Putamen (tissue), 1 donor: Measurements from ENCODE around the gene TEAD4.
"Not testable (repeated sequence)": the region's sequence is repeated elsewhere in the genome, so short reads cannot be mapped to it uniquely, and the experiment has no call there.

ENCODE experiments used
- DNase-seq: peaks from one replicate; pipeline ENCODE4 v3.0.0-alpha.2; 2016; ENCODE audit warnings: low spot score

Gene TEAD4

DNA sequence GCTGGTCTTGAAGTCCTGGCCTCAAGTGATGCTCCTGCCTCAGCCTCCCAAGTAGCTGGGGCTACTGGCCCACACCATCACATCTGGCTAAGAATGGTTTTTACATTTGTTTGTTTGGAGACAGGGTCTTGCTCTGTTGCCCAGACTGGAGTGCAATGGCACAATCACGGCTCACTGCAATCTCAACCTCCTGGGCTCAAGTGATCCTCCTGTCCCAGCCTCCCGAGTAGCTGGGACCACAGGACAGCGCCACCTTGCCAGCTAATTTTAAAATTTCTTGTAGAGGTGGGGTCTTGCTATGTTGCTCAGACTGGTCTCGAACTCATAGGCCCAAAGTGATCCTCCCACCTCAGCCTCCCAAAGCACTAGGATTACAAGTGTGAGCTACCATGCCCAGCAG is 89.3 kb downstream of the TEAD4 start:
- DNase-seq = no peak

DNA sequence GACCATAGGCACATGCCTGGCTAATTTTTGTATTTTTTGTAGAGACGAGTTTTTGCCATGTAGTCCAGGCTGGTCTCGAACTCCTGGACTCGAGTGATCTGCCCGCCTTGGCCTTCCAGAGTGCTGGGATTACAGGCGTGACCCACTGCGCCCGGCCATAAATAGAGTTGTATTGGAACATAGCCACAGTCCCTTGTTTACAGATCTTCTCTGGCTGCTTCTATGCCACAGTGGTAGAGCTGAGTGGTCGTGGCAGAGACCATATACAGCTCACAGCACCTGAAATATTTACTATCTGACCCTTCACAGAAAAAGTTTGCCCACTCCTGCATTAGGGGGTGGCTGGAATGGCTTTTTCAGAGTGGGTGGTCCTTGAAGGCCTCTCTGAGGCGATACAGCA is 90.0 kb downstream of the TEAD4 start:
- no peak for DNase-seq

- DNase-seq = no peak
These were observed 90.5 kb downstream of the TEAD4 start for GRCh38 chr12:3049611-3050249.

- no peak for DNase-seq
These were observed 95.2 kb downstream of the TEAD4 start for GRCh38 chr12:3054374-3054773.

- no peak for DNase-seq
These were observed 96.0 kb downstream of the TEAD4 start for GRCh38 chr12:3055026-3055703.

- DNase-seq = no peak
These were observed 96.7 kb downstream of the TEAD4 start for GRCh38 chr12:3055704-3056467.

GRCh38 chr12:3061059-3061458 is 101.9 kb downstream of the TEAD4 start:
- no peak for DNase-seq

DNA sequence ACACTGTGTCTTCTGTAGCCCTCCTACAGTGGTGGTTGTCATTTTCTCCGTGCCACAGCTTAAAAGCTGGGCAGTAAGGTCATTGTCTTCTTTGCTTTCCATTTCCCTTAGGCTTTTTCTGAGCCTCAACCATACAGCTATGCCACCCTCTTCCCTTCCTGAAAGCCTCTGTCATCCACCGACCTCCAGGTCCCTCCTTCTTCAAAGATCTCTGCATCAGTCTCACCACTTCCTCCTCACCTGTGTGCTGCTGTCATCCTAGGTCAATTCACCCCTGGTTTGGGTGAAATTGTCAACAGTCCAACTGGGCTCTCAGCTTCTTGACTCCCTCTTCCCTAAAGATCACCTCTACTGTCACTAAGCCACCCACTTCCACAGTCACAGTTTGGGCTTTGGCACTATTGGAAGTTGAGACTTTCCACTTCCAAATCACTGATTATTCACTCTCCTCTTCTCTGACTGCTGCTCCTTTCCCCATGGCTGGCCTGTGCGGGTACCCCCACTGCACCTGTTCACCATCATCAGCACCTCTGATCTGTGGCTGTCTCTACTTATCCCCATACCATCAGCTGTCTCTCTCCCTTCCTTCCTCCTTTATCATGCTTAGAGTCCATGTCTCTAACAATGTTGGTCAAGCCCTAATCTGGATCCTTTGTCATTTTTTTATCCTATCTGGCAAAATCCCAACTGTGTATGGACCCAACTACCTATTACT is 102.5 kb downstream of the TEAD4 start:
- no peak for DNase-seq

DNA sequence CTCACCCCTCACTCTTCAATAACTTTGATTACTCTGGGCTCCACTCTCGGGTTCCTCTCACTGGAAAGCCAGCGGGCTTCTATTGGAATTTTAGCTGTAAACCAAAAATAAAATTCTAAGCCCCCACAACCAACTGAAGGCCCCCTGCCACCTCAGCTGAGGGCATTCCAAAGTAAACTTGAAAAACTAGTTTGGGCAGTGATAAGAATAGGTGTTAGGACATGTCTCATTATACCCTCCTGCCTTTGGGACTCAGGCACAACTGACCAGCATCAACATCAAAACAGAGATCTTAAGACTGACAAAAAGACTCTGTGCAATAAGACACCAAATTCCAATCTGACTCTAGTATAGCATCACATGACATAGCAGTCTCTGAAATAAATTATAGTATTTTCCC is 106.1 kb downstream of the TEAD4 start:
- no peak for DNase-seq

- DNase-seq = not testable (repeated sequence)
These were observed 106.6 kb downstream of the TEAD4 start for GRCh38 chr12:3065846-3066245.

DNA sequence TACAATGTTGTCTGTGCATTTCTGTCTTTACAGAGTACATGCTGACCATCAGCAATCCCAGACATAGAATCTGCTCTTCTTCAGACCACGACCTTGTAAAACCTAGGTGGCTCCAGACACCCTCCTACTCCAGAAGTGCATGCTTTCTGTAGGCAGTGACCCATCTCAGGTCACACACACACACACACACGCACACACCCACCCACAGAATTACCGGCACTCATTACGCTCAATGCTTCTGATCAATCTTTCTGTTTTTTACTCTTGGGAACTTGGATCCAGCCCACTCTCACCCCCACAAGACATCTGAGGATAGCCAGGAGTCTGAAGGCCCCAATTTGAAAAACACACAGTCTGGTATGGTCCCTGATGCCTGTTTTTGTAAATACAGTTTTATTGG is 110.5 kb downstream of the TEAD4 start:
- no peak for DNase-seq

DNA sequence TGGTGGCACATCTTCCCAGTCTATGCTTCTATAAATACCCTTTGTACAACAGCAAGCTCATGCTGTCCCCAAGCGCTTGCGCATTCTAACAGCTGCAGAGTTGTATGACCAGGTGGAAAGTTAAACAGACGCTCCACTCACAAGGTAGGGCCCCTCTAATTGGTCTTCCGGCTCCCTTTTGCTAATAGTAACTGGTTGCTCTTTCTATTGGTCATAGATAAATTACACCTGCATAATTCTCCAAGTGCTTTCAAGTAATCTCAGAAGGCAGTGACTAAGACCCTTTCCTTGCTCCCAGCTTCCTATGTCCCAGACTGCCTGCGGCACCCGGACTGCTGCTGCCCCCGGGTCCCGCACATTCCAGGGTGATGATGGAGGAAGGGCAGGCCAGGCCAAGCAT is 111.9 kb downstream of the TEAD4 start:
- DNase-seq = no peak

DNA sequence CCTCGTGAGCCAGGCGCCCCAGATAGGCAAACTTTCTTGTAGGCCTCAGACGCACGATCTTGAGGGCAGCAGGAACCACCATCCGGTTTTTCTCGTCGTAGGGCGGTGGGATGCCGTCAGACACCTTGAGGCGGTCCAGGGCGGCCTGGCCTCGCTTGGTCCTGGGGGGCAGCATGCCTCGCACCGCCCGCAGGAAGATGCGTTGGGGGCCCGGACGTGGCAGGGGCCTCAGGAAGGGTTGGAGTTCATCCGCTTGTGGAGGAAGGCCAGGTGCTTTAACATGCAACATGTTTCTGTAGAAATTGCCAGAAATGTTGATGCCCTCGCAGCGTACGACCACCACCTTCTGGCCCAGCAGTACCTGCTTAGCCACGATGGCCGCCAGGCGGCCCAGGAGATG is 112.5 kb downstream of the TEAD4 start:
- no peak for DNase-seq

GRCh38 chr12:3073438-3074250 is 114.4 kb downstream of the TEAD4 start:
- peak; percentile 67 for DNase-seq

GRCh38 chr12:3075315-3075714 is 116.1 kb downstream of the TEAD4 start:
- no peak for DNase-seq

DNA sequence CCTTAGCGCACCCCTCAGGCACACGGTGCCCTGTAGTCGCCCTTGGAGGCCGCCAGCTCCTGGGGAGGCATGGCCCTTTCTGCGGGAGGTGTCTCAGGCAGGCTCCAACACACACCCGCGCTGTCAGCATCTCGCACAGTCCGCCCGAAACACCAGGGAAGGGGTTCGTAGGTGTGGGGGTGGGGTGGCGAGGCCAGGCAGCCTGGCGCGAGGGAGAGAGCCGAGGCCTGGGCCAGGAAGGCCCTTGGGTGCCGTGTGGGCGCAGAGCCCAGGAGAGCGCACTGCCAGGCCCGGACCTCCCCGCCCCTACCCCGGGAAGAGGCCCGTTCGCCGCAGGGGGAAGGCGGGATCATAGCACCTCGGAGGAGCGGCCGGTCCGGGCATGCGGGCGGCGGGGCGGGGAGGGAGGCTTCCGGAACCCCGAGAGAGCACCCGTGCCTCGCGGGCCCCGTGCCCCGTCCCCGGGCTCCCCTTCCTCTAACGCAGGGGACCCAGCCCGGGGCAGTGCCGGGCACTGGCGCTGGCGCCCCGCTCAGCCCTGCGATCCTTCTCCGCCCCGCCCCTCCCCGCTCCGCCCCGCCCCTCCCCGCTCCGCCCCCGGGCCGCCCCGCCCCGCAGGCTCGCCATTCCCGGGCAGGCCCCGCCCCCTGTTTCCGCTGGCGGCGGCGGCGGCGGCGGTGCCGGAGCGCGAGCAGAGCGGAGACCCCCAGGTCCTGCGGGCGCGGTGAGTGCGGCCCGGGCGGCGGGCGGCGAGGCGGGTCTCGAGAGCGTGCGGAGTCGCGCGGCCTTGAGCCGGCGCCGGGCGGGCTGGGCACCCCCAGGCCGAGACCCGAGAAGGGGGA is 117.8 kb downstream of the TEAD4 start, which contains the start of gene TSPAN9:
TSS of gene TSPAN9 (plus strand) at position 650 of the 842 bp plus-strand sequence. CDS start 123,815 bp downstream, outside the sequence.
- peak; percentile 42 for DNase-seq

DNA sequence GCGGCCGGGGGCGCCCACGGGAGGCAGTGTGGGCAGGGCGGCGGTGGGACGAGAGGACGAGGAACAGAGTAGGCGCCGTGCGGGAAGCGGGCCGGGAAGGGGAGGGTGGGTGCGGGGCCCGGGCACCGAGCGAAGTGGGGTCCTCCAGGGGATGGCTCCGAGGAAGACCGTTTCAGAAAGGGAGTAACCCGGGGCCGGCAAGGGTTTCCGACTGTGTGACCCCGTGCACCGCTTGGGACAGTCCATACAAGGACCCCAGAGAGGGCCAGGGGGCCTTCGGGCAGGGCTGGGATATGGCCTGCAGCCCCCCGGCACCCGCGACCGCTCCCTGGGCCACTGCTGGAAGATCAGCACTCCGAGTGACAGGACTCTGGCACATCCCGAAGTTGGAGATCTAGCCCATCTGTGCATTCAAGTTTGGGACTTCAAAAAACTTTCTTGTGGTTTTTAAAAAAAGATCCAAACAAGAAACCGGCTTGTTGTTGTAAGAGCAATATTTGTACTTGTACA is 118.4 kb downstream of the TEAD4 start:
- no peak for DNase-seq

GRCh38 chr12:3078086-3078820 is 119.1 kb downstream of the TEAD4 start:
- DNase-seq = no peak

DNA sequence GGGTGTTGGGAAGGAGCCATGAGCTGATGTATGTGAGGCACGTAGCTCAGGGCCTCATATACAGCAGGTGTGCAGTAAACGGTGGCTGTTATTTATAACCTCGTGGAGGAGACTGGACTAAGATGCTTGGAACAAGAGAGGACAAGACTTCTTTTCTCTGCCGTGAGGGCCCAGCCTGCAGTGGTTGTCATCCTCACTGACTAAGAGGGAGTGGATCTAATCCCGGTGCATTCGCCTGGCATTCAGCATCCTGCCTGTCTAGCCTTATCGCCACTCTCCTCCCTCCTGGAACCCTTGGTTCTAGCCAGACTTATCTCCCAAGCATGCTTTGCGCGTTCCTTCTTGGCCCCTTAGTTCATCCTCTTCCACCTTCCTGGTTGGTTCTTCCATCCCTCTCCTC is 121.9 kb downstream of the TEAD4 start:
- DNase-seq = no peak

DNA sequence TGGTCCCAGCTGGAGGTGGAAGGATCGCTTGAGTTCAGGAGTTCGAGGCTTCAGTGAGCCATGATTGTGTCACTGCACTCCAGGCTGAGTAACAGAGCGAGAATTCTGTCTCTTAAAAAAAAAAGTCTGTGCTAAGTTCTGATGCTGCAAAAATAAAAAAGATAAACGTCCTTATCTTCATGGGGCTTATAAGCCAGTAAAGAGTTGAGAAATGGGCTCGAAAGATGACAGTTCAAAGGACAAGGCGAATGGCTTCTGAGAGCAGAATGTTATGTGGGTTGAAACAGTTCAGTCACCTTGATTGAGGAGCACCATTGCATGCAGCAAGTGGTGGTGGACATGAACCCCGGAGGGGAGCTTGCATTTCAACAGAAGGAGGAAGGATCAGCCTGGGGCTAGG is 122.7 kb downstream of the TEAD4 start:
- no peak for DNase-seq
